ENCODE data around the gene SMCO2.

GRCh38 chr12:27523305-27523641 is 76.7 kb downstream of the SMCO2 start:
- TF ChIP-seq, protein P1, sequence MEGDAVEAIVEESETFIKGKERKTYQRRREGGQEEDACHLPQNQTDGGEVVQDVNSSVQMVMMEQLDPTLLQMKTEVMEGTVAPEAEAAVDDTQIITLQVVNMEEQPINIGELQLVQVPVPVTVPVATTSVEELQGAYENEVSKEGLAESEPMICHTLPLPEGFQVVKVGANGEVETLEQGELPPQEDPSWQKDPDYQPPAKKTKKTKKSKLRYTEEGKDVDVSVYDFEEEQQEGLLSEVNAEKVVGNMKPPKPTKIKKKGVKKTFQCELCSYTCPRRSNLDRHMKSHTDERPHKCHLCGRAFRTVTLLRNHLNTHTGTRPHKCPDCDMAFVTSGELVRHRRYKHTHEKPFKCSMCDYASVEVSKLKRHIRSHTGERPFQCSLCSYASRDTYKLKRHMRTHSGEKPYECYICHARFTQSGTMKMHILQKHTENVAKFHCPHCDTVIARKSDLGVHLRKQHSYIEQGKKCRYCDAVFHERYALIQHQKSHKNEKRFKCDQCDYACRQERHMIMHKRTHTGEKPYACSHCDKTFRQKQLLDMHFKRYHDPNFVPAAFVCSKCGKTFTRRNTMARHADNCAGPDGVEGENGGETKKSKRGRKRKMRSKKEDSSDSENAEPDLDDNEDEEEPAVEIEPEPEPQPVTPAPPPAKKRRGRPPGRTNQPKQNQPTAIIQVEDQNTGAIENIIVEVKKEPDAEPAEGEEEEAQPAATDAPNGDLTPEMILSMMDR (IDR thresholded peaks at IDR 0.05; ENCODE audit: insufficient read depth, low read length, poor library complexity, severe bottlenecking), result no peak
- no peak for TF ChIP-seq EZH2phosphoT487 (conservative IDR thresholded peaks at IDR 0.05; ENCODE audit: low read length)
